Ishikawa (cell line): ENCODE data around the gene DTX3.

ENCODE experiments used
- CEBPB ChIP-seq: IDR thresholded peaks from 2 replicates; pipeline ENCODE4 v1.6.1; 2012
- CREB1 ChIP-seq: IDR thresholded peaks from 2 replicates; pipeline ENCODE4 v1.6.1; 2012; ENCODE audit warnings: low read depth
- EGR1 ChIP-seq: IDR thresholded peaks from 2 replicates; pipeline ENCODE4 v1.6.1; 2012
- EP300 ChIP-seq: IDR thresholded peaks from 2 replicates; pipeline ENCODE4 v1.6.1; 2012; ENCODE audit warnings: borderline replicate concordance
- FOXM1 ChIP-seq: IDR thresholded peaks from 2 replicates; pipeline ENCODE4 v1.6.1; 2012; ENCODE audit warnings: low read depth, borderline replicate concordance
- NFIC ChIP-seq: IDR thresholded peaks from 2 replicates; pipeline ENCODE4 v1.6.1; 2012
- RAD21 ChIP-seq: IDR thresholded peaks from 2 replicates; pipeline ENCODE4 v1.6.1; 2012; ENCODE audit warnings: low read depth
- TAF1 ChIP-seq: IDR thresholded peaks from 2 replicates; pipeline ENCODE4 v1.6.1; 2012; ENCODE audit warnings: low read depth, mild to moderate bottlenecking
- TCF12 ChIP-seq: IDR thresholded peaks from 2 replicates; pipeline ENCODE4 v1.6.1; 2012; ENCODE audit warnings: low read depth
- TEAD4 ChIP-seq: IDR thresholded peaks from 2 replicates; pipeline ENCODE4 v1.6.1; 2012
- USF1 ChIP-seq: IDR thresholded peaks from 2 replicates; pipeline ENCODE4 v1.6.1; 2012
- YY1 ChIP-seq: IDR thresholded peaks from 2 replicates; pipeline ENCODE4 v1.6.1; 2012; ENCODE audit warnings: low read depth
- ZBTB7A ChIP-seq: IDR thresholded peaks from 2 replicates; pipeline ENCODE4 v1.6.1; 2012; ENCODE audit warnings: low read depth
- TF ChIP-seq, protein P1 (sequence below): IDR thresholded peaks from 2 replicates; pipeline ENCODE4 v1.6.1; 2012; ENCODE audit warnings: low read depth, mild to moderate bottlenecking
- TF ChIP-seq, protein P2 (sequence below): IDR thresholded peaks from 2 replicates; pipeline ENCODE4 v1.6.1; 2012

DTX3 gene

GRCh38 chr12:57641699-57642442, 37.2 kb downstream of the DTX3 start:
- TF ChIP-seq CEBPB (no peak), NFIC (no peak), EP300 (no peak), TCF12 (no peak), TEAD4 (no peak)
- TF ChIP-seq, protein P1, sequence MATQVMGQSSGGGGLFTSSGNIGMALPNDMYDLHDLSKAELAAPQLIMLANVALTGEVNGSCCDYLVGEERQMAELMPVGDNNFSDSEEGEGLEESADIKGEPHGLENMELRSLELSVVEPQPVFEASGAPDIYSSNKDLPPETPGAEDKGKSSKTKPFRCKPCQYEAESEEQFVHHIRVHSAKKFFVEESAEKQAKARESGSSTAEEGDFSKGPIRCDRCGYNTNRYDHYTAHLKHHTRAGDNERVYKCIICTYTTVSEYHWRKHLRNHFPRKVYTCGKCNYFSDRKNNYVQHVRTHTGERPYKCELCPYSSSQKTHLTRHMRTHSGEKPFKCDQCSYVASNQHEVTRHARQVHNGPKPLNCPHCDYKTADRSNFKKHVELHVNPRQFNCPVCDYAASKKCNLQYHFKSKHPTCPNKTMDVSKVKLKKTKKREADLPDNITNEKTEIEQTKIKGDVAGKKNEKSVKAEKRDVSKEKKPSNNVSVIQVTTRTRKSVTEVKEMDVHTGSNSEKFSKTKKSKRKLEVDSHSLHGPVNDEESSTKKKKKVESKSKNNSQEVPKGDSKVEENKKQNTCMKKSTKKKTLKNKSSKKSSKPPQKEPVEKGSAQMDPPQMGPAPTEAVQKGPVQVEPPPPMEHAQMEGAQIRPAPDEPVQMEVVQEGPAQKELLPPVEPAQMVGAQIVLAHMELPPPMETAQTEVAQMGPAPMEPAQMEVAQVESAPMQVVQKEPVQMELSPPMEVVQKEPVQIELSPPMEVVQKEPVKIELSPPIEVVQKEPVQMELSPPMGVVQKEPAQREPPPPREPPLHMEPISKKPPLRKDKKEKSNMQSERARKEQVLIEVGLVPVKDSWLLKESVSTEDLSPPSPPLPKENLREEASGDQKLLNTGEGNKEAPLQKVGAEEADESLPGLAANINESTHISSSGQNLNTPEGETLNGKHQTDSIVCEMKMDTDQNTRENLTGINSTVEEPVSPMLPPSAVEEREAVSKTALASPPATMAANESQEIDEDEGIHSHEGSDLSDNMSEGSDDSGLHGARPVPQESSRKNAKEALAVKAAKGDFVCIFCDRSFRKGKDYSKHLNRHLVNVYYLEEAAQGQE, result no peak

- TF ChIP-seq YY1, result 0 out of 2 replicates have a peak, but pooled peaks have one; percentile 33
- peak; percentile 37 for TF ChIP-seq USF1
These were observed 41.5 kb downstream of the DTX3 start for GRCh38 chr12:57645990-57646658.

- TF ChIP-seq EP300 (no peak), TAF1 (no peak), USF1 (no peak)
These were observed 49.4 kb downstream of the DTX3 start for GRCh38 chr12:57654042-57654441.

DNA sequence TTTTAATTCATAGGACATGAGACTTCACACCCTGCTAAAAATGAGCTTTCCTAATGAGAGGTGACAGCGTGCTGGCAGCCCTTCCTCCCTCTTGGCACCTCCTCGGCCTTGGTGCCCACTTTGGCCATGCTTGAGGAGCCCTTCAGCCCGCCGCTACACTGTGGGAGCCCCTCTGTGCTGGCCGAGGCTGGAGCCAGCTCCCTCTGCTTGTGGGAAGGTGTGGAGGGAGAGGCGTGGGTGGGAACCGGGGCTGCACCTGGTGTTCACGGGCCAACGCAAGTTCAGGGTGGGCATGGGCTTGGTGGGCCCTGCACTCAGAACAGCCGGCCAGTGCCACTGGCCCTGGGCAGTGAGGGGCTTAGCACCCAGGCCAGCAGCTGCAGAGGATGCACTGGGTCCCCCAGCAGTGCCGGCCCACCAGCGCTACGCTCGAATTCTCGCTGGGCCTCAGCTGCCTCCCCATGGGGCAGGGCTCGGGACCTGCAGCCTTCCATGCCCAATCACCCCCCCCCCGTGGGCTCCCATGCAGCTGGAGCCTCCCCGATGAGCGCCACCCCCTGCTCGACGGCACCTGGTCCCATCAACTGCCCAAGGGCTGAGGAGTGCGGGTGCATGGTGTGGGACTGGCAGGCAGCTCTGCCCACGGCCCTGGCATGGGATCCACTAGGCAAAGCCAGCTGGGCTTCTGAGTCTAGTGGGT, 51.1 kb downstream of the DTX3 start:
- TF ChIP-seq ZBTB7A (no peak), TEAD4 (no peak), NFIC (no peak)

DNA sequence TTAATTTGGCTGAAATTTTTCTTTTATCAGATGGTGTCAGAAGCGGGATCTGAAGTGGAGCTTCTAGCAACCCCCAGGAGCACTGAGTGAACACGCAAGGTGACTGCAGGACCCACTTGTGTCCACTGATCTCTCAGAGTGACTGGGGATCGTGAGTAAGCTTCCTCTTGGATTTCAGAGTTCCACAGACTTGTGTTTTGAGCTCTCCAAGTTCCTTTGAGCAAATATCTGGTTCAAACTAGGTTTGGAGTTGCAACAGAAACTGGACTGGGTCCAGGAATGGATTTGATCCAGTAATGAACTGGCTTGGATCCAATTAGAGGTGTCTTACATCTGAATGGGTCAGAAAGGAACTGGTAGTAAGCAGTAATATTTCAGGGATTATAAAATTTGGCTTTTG, 53.1 kb downstream of the DTX3 start:
- no peak for TF ChIP-seq RAD21
- TF ChIP-seq TEAD4, result no peak
- TF ChIP-seq CEBPB, result 0 out of 2 replicates have a peak, but pooled peaks have one; percentile 29
- peak; percentile 39; the same call in 1 of the 2 replicates for TF ChIP-seq NFIC

- no peak for TF ChIP-seq NFIC
- TF ChIP-seq TEAD4, result no peak
- TF ChIP-seq ZBTB7A, result no peak
- TF ChIP-seq TAF1, result no peak
- no peak for TF ChIP-seq EGR1
- TF ChIP-seq EP300, result no peak
- no peak for TF ChIP-seq CREB1
- TF ChIP-seq YY1, result no peak
- TF ChIP-seq CEBPB, result no peak
- TF ChIP-seq FOXM1, result no peak
- no peak for TF ChIP-seq RAD21
- no peak for TF ChIP-seq USF1
- TF ChIP-seq, protein P1, result no peak
- TF ChIP-seq, protein P2, sequence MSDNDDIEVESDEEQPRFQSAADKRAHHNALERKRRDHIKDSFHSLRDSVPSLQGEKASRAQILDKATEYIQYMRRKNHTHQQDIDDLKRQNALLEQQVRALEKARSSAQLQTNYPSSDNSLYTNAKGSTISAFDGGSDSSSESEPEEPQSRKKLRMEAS, result no peak
- TF ChIP-seq TCF12, result no peak
These were observed 54.3 kb downstream of the DTX3 start for GRCh38 chr12:57658890-57659289.
